HG03575 (cell line): ENCODE measurements around the gene DHPS.
"Not testable (repeated sequence)": the region's sequence is repeated elsewhere in the genome, so short reads cannot be mapped to it uniquely, and the experiment has no call there.

Experiments used
- ATAC-seq: cut with Tn5 transposase; IDR thresholded peaks from one replicate; pipeline ENCODE4 v1.9.1; 2021; ENCODE audit not compliant: unreplicated experiment, insufficient number of reproducible peaks, low FRiP score; ENCODE audit errors: extremely low read depth

DHPS gene

GRCh38 chr19:12681074-12681987 lies at the start of gene DHPS:
TSS of gene DHPS (minus strand) at chr19:12681880. CDS start at chr19:12681766, 114 bp downstream.
- ATAC-seq: peak; percentile 38

GRCh38 chr19:12731337-12731736 lies 49.7 kb upstream of the DHPS start:
- no peak for ATAC-seq

GRCh38 chr19:12730064-12730463 lies 48.4 kb upstream of the DHPS start:
- ATAC-seq: no peak

- ATAC-seq: no peak
These were observed 46.2 kb upstream of the DHPS start for GRCh38 chr19:12727745-12728433.

GRCh38 chr19:12726988-12727316 lies 45.3 kb upstream of the DHPS start:
- no peak for ATAC-seq

- ATAC-seq: not testable (repeated sequence)
These were observed 43.9 kb upstream of the DHPS start for GRCh38 chr19:12725612-12726011.

GRCh38 chr19:12723641-12724426 lies 42.2 kb upstream of the DHPS start, which contains the start of gene TNPO2:
TSS of gene TNPO2 (minus strand) at chr19:12723932. CDS start at chr19:12720977, 2,955 bp downstream.
- no peak for ATAC-seq

GRCh38 chr19:12723381-12723640 lies 41.6 kb upstream of the DHPS start:
- no peak for ATAC-seq

- ATAC-seq: peak; percentile 60
These were observed 41.1 kb upstream of the DHPS start for GRCh38 chr19:12722566-12723380.

- no peak for ATAC-seq
These were observed 40.2 kb upstream of the DHPS start for GRCh38 chr19:12721656-12722565.

GRCh38 chr19:12720851-12721655 lies 39.4 kb upstream of the DHPS start:
- ATAC-seq: no peak

- no peak for ATAC-seq
These were observed 38.6 kb upstream of the DHPS start for GRCh38 chr19:12720296-12720695.

GRCh38 chr19:12715929-12716328 lies 34.2 kb upstream of the DHPS start:
- no peak for ATAC-seq

- no peak for ATAC-seq
These were observed 33.4 kb upstream of the DHPS start for GRCh38 chr19:12715102-12715501.

GRCh38 chr19:12713304-12713703 lies 31.6 kb upstream of the DHPS start:
- ATAC-seq: not testable (repeated sequence)

GRCh38 chr19:12712077-12712476 lies 30.4 kb upstream of the DHPS start:
- ATAC-seq: not testable (repeated sequence)

GRCh38 chr19:12711187-12711586 lies 29.5 kb upstream of the DHPS start:
- ATAC-seq: no peak
